IMR-90 (cell line): ENCODE measurements around the gene CBLIF. TPM values are rescaled to one million over a fixed set of nuclear protein-coding genes. Genes with fewer than 3 reads are reported as not detected.

Experiments used
- ATAC-seq: fragments of 200-7000 bp; cut with Tn5 transposase; 2 replicates; pipeline ENCODE4 v1.9.1; 2020; ENCODE audit warnings: low read depth, mild to moderate bottlenecking, moderate library complexity
- BruUV-seq: library from RNA; stranded (reverse); fragments of 400-500 nt; replicated peaks from 2 replicates; lab custom pipeline; 2021; lab: Mats Ljungman, UMichigan
- CTCF ChIA-PET: fragments of 300-600 bp; formaldehyde crosslinking; extraction: SDS; loops from one replicate; lab custom pipeline; 2021; ENCODE audit warnings: antibody characterized with exemption; lab: Yijun Ruan, JAX
- POLR2A ChIA-PET: fragments of 300-600 bp; sonication (Branson Sonifier 250); formaldehyde crosslinking; loops from one replicate; lab custom pipeline; 2022; ENCODE audit warnings: antibody characterized with exemption; ENCODE audit not compliant: unreplicated experiment; lab: Charles Lee
- DNase-seq: peaks from one replicate; pipeline ENCODE4 v3.0.0; 2013
- H2AFZ ChIP-seq: replicated peaks from 2 replicates; pipeline ENCODE3; 2013; ENCODE audit warnings: low read length, mild to moderate bottlenecking; ENCODE audit not compliant: poor library complexity
- H2AK5ac ChIP-seq: 2 replicates; pipeline ENCODE4 v1.6.1; 2013; ENCODE audit warnings: low read depth, low read length, inconsistent platforms
- H2AK9ac ChIP-seq: replicated peaks from 2 replicates; pipeline ENCODE3; 2013; ENCODE audit warnings: mild to moderate bottlenecking, low read depth, low read length, moderate library complexity; ENCODE audit not compliant: poor library complexity
- H2BK120ac ChIP-seq: 2 replicates; pipeline ENCODE4 v1.6.1; 2013; ENCODE audit warnings: low read depth, low read length, inconsistent platforms
- H2BK15ac ChIP-seq: 3 replicates; pipeline ENCODE4 v1.6.1; 2013; ENCODE audit warnings: low read depth, low read length, inconsistent platforms
- H2BK20ac ChIP-seq: 2 replicates; pipeline ENCODE4 v1.6.1; 2013; ENCODE audit warnings: low read depth, mild to moderate bottlenecking, inconsistent platforms, low read length, moderate library complexity
- H2BK5ac ChIP-seq: 2 replicates; pipeline ENCODE4 v1.6.1; 2013; ENCODE audit warnings: mild to moderate bottlenecking, low read depth, low read length, inconsistent platforms; ENCODE audit not compliant: poor library complexity, severe bottlenecking
- H3K14ac ChIP-seq: replicated peaks from 2 replicates; pipeline ENCODE4 v1.6.1; 2013; ENCODE audit warnings: low read depth, low read length, inconsistent platforms
- H3K18ac ChIP-seq: 2 replicates; pipeline ENCODE4 v1.6.1; 2013; ENCODE audit warnings: low read depth, low read length, control low read depth
- H3K23ac ChIP-seq: 2 replicates; pipeline ENCODE4 v1.6.1; 2013; ENCODE audit warnings: low read depth, low read length, inconsistent platforms
- H3K27ac ChIP-seq: 2 replicates; pipeline ENCODE4 v1.5.1; 2013; ENCODE audit warnings: mild to moderate bottlenecking, control low read depth, low read length; ENCODE audit not compliant: insufficient read depth
- H3K27me3 ChIP-seq: 2 replicates; pipeline ENCODE4 v1.6.1; 2013; ENCODE audit warnings: low read length; ENCODE audit not compliant: control insufficient read depth, insufficient read depth
- H3K36me3 ChIP-seq: 2 replicates; pipeline ENCODE4 v1.6.1; 2013; ENCODE audit warnings: low read length, mixed read lengths; ENCODE audit not compliant: control insufficient read depth, insufficient read depth
- H3K4ac ChIP-seq: 2 replicates; pipeline ENCODE4 v1.6.1; 2013; ENCODE audit warnings: low read depth, low read length, inconsistent platforms
- H3K4me1 ChIP-seq: 2 replicates; pipeline ENCODE4 v1.6.1; 2013; ENCODE audit warnings: low read length, mixed read lengths; ENCODE audit not compliant: control insufficient read depth, insufficient read depth
- H3K4me2 ChIP-seq: 2 replicates; pipeline ENCODE4 v1.6.1; 2013; ENCODE audit warnings: low read depth, mild to moderate bottlenecking, control low read depth, low read length, moderate library complexity
- H3K4me3 ChIP-seq: 2 replicates; pipeline ENCODE4 v1.5.1; 2013; ENCODE audit warnings: low read depth, mild to moderate bottlenecking, control low read depth, low read length, moderate library complexity; ENCODE audit not compliant: insufficient read depth
- H3K56ac ChIP-seq: 2 replicates; pipeline ENCODE4 v1.6.1; 2013; ENCODE audit warnings: low read length, inconsistent platforms; ENCODE audit not compliant: insufficient read depth; ENCODE audit errors: extremely low read depth
- H3K79me1 ChIP-seq, 2 experiments: 2 replicates each; pipeline ENCODE4 v1.6.1; 2013; ENCODE audit warnings: low read length in 2 of 2, inconsistent platforms in 1 of 2, low read depth in 1 of 2
- H3K9ac ChIP-seq: 2 replicates; pipeline ENCODE4 v1.6.1; 2013; ENCODE audit warnings: low read depth, low read length, control low read depth
- H3K9me1 ChIP-seq: 2 replicates; pipeline ENCODE4 v1.6.1; 2013; ENCODE audit warnings: low read length, inconsistent platforms; ENCODE audit not compliant: insufficient read depth
- H3K9me3 ChIP-seq: 2 replicates; pipeline ENCODE4 v1.6.1; 2013; ENCODE audit warnings: low read length; ENCODE audit not compliant: control insufficient read depth, insufficient read depth
- H4K20me1 ChIP-seq: 2 replicates; pipeline ENCODE4 v1.6.1; 2013; ENCODE audit warnings: low read length, inconsistent platforms; ENCODE audit not compliant: insufficient read depth
- H4K5ac ChIP-seq: 2 replicates; pipeline ENCODE4 v1.6.1; 2013; ENCODE audit warnings: mild to moderate bottlenecking, low read depth, low read length, control low read depth
- H4K8ac ChIP-seq, 2 experiments: 2 replicates each; pipeline ENCODE4 v1.6.1; 2013; ENCODE audit warnings: low read depth in 2 of 2, low read length in 2 of 2, control low read depth in 1 of 2, inconsistent platforms in 1 of 2
- H4K91ac ChIP-seq: 2 replicates; pipeline ENCODE4 v1.6.1; 2013; ENCODE audit warnings: low read depth, low read length, inconsistent platforms; ENCODE audit not compliant: insufficient read depth
- BHLHE40 ChIP-seq: fragments of 150-350 bp; IDR thresholded peaks from 2 replicates; pipeline ENCODE4 v1.6.1; 2016; ENCODE audit warnings: mild to moderate bottlenecking, low read depth, low read length
- CTCF ChIP-seq: conservative IDR thresholded peaks from 2 replicates; pipeline ENCODE4 v1.5.1; 2012; ENCODE audit warnings: mild to moderate bottlenecking, low read depth, low read length, improper control_type of control experiment
- FOS ChIP-seq: fragments of 150-350 bp; IDR thresholded peaks from 2 replicates; pipeline ENCODE4 v1.6.1; 2016; ENCODE audit warnings: low read depth, low read length
- MAFK ChIP-seq: IDR thresholded peaks from 2 replicates; pipeline ENCODE4 v1.6.1; 2012; ENCODE audit warnings: low read depth, low read length, improper control_type of control experiment
- MAZ ChIP-seq: IDR thresholded peaks from 2 replicates; pipeline ENCODE4 v1.6.1; 2012; ENCODE audit warnings: low read depth, mild to moderate bottlenecking, low read length, improper control_type of control experiment, moderate library complexity, borderline replicate concordance
- MXI1 ChIP-seq: IDR thresholded peaks from 2 replicates; pipeline ENCODE4 v1.6.1; 2012; ENCODE audit warnings: low read depth, mild to moderate bottlenecking, low read length, moderate library complexity, borderline replicate concordance
- NFE2L2 ChIP-seq: fragments of 150-350 bp; IDR thresholded peaks from 2 replicates; pipeline ENCODE4 v1.6.1; 2016; ENCODE audit warnings: low read depth, mild to moderate bottlenecking, low read length
- POLR2A ChIP-seq: IDR thresholded peaks from 2 replicates; pipeline ENCODE4 v1.6.1; 2012; ENCODE audit warnings: mild to moderate bottlenecking, low read depth, low read length
- RAD21 ChIP-seq: IDR thresholded peaks from 2 replicates; pipeline ENCODE4 v1.6.1; 2012; ENCODE audit warnings: low read length, improper control_type of control experiment
- RCOR1 ChIP-seq: IDR thresholded peaks from 2 replicates; pipeline ENCODE4 v1.6.1; 2012; ENCODE audit warnings: mild to moderate bottlenecking, low read length, improper control_type of control experiment; ENCODE audit not compliant: insufficient replicate concordance
- RFX5 ChIP-seq: IDR thresholded peaks from 2 replicates; pipeline ENCODE4 v1.8.0; 2012; ENCODE audit warnings: low read depth, mild to moderate bottlenecking, low read length, moderate library complexity
- SMC3 ChIP-seq: fragments of 150-350 bp; IDR thresholded peaks from 2 replicates; pipeline ENCODE4 v1.6.1; 2016; ENCODE audit warnings: low read depth, mild to moderate bottlenecking, antibody characterized with exemption, low read length, moderate library complexity
- USF2 ChIP-seq: fragments of 150-350 bp; IDR thresholded peaks from 2 replicates; pipeline ENCODE4 v1.6.1; 2017; ENCODE audit warnings: mild to moderate bottlenecking, antibody characterized with exemption, low read length, low read depth
- WGBS, 2 experiments: methylation state at CpG; one replicate each; pipeline versions ENCODE4 v1.1.5 to v1.1.7; 2013; ENCODE audit warnings: missing lambda C conversion rate in 2 of 2; ENCODE audit not compliant: insufficient read length in 1 of 2; ENCODE audit errors: extremely low coverage in 2 of 2; 5-methylcytosine and 5-hydroxymethylcytosine counted together
- dilution Hi-C: fragments of 300-500 bp; cut with HindIII; formaldehyde crosslinking; loops from one replicate; pipeline ENCODE4 v1.14.3; 2018; ENCODE audit warnings: low sequenced_read_pairs; ENCODE audit not compliant: unreplicated experiment
- in situ Hi-C: fragments of 300-500 bp; cut with MboI; formaldehyde crosslinking; loops from 3 replicates; pipeline ENCODE4 v1.14.3; 2019; ENCODE audit warnings: low sequenced_read_pairs, inconsistent platforms, mixed read lengths
- intact Hi-C: fragments of 100-400 bp; cut with micrococcal nuclease; formaldehyde crosslinking; loops from 2 replicates; pipeline ENCODE4 v1.10.0; 2022
- polyA plus RNA-seq, 3 experiments: library from polyadenylated mRNA; depleted of rRNA; stranded (reverse); fragments of >200 nt; gene quantifications; 2 replicates each; pipeline ENCODE4 v1.2.3, GENCODE V29; 2012; ENCODE audit warnings: low replicate concordance in 1 of 3
- total RNA-seq: library from RNA; depleted of rRNA; stranded (reverse); fragments of >200 nt; gene quantifications from 2 replicates; pipeline ENCODE4 v1.2.3, GENCODE V29; 2012

The CBLIF gene
- total and polyA plus RNA-seq, 2 of the 4 experiments (the other 2 are of a cell fraction), result not detected

- TF ChIP-seq RAD21, result no peak
Observed at GRCh38 chr11:59801981-59802638, 43.2 kb downstream of the CBLIF start (continued).

GRCh38 chr11:59801160-59801706 lies 44.1 kb downstream of the CBLIF start:
- whole genome bisulfite sequencing, 2 experiments, result no CpG with 5 or more reads among the region's 2 CpGs
- Histone ChIP-seq H3K79me1 (no peaks in the 10 kb centered on the region), H3K9me1 (no peaks in the 10 kb centered on the region), H3K18ac (no peak overlapping the region), H2BK15ac (no peak overlapping the region), H3K27ac (no peak overlapping the region), H3K9me3 (no peaks in the 10 kb centered on the region), H2AFZ (no peak overlapping the region), H4K20me1 (no peaks in the 10 kb centered on the region), H2BK5ac (no peak overlapping the region), H3K56ac (no peak overlapping the region), H3K23ac (no peak overlapping the region), H2BK120ac (no peak overlapping the region), H4K8ac (no peak overlapping the region), H2BK20ac (no peak overlapping the region), H3K4me3 (no peak overlapping the region), H4K5ac (no peak overlapping the region), H3K4ac (no peak overlapping the region), H3K9ac (no peak overlapping the region), H3K4me1 (no peaks in the 10 kb centered on the region), H3K14ac (no peak overlapping the region), H3K4me2 (no peak overlapping the region), H2AK5ac (no peak overlapping the region), H3K36me3 (peaks cover 3% of the 10 kb centered on the region), H2AK9ac (no peak overlapping the region), H3K27me3 (no peaks in the 10 kb centered on the region), H4K91ac (no peak overlapping the region)
- in situ Hi-C loops, result loop anchor here (5.0 to 10.0 kb wide), 2 partner anchors 44 to 246 kb away; partner anchors contain the start of gene STX3
- DNase-seq (no peak), ATAC-seq (no peak)
- dilution Hi-C loops, result no loop called here
- intact Hi-C loops, result loop anchor here (5.0 kb wide), 3 partner anchors 134 to 264 kb away; partner anchors contain the start of gene PATL1
- BruUV-seq, result no TSS peak
- POLR2A ChIA-PET, result no interaction called here
- CTCF ChIA-PET, result interaction anchor here (0.6 to 1.2 kb wide), 5 partner anchors 45 to 629 kb away, joined by 4 to 5 read pairs (median 5); partner anchors contain the start of gene STX3
- TF ChIP-seq SMC3 (no peak), FOS (no peak), BHLHE40 (no peak), MAZ (no peak), RAD21 (no peak), NFE2L2 (no peak), CTCF (no peak), MXI1 (no peak), POLR2A (no peak), USF2 (no peak), RFX5 (no peak), RCOR1 (no peak), MAFK (no peak)
